ENCODE data around the gene SENP8.
"Not testable (repeated sequence)": the region's sequence is repeated elsewhere in the genome, so short reads cannot be mapped to it uniquely, and the experiment has no call there.

Gene SENP8

DNA sequence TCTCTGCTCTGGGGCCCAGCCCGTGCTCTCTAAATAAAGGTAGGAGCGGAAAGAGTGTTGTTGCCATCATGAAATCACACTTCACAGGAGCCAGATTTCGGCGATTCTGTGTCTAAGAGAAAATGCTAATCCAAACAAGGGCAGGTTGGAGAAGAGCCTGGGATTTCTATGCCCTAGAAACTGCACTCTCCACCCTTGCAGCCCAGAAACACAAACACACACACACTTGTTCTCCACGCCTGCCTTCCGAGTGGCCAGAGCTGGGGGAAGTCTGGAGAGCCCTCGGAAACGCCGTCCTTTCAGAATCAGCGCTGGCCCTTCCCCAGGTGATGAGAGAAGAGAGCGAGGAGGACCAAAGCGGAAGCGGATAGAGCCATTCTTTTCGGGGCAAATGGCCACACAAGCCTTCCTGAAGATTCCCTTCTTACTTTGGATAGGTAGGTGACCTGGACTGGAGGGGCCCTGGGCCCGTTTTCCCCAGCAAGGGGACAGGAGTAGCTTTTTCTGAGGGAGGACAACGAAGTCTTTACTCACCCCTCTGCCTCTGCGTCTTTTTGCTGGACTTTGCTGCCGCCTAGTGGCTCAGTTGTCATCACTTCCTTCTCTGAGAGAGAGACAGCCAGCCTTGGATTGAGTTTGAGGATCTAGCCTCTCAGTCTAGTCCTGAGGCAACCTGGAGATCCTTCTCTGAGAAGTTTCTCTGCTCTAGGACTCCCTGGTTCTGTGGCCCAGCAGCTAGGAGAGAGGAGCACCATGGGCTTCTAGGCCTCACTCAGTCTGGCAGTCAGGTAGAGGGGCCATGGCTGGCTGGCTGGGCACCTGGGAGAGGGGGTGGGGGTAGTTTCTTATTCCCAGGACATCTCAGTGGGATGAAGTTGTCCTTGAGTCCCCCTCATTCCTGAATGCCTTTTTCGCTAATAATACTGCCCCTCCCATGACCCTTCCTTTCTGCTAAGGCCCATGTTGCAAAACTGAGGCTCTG, 37.7 kb downstream of the SENP8 start:
- DNase-seq, result peak; percentile 83 to 87

DNA sequence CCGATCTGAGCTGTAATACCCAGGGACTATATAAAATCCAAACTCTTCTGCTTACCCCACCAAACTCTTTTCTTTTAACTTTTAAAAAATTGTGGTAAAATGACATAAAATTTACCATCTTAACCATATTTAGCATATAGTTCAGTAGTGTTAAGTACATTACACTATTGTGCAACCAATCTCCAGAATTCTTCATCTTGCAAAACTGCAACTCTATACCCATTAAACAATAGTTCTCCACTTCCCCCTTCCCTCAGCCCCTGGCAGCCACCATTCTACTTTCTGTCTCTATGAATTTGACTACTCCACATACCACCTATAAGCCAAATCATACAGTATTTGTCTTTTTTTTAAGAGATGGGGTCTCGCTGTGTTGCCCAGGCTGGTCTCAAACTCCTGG, 38.7 kb downstream of the SENP8 start:
- no peak for DNase-seq

DNA sequence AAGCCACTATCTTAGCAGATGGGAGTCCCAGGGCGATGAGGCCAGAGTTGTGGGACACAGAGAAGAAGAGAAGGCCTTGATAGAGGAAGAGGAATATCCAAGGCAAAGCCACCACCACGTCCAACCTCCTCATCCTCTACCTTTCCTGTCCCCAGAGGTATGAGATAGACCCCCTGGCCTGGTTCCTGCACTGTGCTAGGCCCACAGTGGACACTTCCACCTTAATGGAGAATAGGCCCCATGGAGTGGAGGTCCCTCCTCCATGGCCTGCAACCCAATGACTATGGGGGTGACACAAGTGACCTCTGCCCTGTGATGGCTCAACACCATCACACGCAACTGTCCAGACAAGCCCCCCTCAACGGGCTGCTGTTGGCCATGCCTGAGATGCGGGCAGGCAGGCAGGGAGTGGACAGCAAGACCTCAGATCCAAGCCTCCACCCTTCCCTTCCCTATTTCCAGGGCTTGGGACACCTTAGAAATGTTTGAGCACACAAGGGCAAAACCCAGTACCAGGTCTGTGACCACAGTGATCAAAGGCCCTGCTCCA, 42.6 kb downstream of the SENP8 start:
- DNase-seq, result no peak

DNA sequence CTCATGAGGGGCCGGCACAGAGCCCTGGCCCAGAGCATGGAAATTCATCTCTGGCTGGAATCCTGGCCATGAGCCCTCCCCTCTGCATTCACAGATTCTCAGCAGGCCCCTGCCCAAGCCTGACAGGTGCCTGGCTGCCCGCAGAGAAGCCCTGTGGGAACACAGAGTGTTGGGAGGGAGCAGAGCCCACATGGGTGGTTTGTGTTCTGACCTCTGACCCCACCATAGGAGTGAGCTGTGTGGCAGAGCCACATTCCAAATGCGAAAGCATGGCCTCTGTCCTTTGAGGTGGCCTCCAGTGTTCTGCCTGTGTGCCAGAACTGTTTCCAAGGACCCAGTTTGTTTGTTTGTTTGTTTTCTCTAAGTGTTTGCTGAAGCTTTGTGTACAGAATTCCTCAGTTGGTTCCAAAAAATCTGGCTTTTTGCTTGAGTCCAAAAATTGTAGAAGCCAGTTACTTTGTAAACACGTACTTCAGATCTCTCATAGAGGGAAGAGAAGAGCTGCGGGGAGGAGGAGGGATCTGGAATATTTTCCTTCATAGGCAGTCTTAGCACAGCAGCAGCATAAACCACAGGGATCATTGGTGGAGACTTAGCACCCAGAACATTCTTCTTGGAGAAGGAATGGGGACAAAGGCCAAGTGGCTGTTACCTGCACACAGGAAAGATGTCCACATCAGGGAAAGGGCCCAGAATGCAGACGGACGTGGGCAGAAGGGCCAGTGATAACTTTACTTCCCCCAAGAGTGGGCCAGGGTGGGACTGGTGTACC, 43.3 kb downstream of the SENP8 start:
- no peak for DNase-seq

DNA sequence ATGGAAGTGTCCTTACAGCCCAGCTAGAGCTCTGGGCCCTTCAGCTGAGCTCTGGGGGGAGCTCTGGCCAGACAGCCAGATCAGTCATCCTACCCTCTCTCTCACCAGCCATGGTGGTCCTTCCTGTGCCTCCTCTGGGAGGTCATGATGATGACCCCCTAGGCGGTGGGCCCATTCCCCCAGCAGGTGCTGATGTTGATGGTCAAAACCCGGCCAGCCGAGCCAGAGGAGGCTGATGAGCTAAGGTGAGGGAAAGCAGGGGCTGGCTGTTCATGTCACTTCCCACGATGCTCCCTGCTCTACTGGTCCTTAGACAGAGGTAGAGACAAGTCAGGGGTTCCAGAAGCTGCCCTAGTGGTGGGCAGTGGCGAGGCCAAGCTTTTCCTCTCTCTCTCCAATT, 44.4 kb downstream of the SENP8 start:
- DNase-seq, result no peak

DNA sequence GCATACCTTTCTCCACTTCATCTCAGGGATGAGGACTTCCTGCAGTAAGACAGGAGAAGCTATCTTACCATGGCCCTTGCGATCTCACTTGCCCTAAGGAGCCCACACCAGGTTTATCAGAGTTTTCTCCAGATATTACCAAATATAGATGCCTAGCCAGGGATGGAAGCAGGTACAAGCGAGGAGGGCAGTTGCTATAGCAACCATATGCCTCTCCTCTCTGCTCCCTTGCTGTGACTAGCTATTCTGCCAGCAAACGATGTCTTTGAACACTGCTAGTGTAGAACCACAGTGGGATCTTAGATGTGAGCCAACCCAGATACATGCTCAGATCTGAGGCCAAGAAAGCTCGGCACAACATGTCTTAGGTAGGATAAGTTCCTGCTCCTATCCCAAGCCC, 45.5 kb downstream of the SENP8 start:
- no peak for DNase-seq

DNA sequence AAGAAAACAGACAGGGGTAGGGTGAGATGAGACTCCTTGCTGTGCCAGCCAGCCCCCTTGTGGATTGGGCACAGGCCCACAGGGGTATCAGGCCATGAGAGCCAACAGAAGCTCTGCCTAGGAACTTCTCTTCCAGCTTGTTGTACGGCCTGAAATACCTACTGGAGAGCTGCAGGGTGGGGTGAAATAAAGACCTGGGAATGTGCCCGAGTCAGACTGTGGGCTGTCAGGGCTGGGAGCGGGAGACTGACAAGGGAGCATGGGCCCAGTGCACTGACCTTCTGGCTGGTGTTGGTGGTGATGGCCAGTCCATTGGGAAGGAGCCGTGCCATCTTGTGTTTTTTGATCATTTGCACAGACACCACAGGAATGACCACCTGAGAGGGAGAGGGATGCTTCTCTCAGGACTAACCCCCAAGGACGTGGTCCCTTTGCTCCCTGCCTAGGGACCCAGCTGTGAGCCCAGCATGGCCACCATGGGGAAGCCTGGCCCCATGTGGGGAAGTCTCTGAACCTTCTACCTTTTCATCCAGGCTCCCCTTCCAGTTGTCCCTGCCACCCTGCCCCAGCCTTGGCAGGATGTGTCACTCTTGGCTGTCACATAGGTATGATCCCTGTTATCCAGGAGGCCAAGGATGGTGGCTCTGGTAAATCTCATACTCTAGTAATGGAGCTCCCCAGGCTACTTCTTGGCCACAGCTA, 48.7 kb downstream of the SENP8 start:
- no peak for DNase-seq

DNA sequence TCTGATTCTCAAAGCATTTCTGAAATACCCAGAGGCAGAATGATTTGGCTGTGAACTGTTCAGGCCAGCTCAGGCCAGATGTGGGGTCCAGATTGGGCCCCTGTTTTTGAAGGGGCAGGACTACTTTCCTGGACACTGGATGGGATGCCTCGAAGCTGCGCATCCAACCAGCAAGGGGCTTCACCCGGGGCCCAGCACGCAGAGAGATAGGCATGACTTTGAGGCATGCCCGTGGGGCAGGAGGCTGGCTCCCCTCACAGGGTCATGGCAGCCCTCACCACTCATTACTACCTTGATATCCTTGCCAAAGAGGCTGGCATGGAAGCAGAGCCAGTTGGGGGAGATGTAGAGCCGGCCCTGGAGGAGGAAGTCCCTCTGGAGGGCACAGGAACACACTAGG, 49.2 kb downstream of the SENP8 start:
- DNase-seq, result no peak

DNA sequence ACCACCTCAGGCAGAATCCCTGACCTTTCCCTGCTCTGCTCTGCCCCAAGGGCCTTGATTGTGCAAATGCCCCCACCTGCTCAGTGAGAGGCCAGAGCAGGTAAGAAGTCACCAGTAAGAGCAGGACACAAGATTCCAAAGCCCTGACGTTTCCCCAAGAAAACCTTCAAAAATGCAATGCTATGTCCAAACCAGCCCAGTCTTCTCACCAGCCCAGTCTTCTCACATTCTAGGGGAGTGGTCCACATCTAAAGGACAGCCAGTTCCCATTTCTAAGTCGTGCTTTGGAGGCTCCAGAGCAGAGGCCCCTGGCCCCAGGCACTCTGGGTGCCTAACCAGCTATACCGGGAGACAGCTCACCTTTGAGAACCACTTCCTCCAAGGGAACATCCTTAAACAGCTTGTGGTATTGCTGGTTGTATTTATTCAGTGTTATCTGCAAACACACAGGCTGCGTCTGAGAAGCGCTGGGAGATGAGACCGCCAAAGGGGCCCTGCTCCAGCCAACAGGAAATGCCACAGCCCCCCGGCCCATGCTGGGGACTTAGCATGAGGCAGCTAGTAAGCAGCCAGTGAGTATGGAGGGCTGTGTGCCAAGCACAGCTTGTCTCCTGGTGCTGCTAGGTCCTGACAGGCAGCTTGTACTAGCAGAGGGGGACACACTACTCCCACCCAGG, 50.1 kb downstream of the SENP8 start:
- DNase-seq, result no peak

DNA sequence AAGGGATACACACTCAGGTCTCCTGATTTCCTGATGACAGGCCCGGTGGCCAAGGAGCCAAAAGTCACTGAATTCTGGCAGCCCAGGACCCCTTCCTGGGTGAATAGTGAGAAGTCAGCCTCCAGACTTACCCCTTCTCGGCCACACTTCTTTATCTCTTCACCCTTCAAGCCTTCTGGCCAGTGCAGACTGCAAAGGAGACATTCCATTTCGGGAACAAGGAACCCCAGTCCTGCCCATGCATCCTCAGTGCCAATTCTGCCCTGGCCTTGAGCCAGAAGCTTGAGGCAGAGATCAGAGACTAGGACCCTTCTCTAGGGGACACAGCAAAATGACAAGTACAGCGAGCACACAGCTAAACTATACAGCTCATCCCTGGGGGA, 50.6 kb downstream of the SENP8 start:
- no peak for DNase-seq

DNA sequence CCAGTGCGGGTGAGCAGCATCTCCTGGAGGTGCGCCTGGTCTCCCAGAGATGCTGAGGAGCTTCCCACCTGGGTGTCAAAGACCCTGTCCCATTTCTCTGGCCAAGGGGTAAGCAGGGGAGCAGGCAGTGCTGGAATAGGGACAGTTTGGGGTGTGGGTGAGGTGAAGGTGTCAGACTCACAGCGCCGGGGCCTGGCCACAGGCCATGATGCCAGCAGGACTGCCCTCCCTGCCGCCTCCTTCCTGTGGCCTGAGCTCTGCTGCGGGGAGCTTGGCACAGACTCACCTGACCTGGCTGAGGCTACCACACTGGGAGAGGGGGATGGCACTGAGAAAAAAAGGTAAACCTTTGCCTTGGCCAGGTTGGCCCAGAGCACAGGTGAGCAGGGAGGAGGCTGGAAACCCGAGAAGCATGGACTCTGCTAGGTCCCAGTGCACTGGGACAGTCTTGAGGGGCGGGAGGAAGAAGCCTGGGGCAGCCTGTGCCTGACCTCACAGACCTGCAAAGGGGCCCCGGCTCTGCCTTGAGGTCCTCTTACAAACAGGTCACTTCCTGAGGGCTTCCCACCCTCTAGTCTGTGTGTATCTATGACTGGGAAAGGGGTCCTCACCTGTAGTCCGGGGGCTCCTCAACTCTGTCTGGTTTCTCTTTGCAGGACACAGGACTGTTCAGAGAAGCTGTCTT, 51.2 kb downstream of the SENP8 start:
- no peak for DNase-seq

DNA sequence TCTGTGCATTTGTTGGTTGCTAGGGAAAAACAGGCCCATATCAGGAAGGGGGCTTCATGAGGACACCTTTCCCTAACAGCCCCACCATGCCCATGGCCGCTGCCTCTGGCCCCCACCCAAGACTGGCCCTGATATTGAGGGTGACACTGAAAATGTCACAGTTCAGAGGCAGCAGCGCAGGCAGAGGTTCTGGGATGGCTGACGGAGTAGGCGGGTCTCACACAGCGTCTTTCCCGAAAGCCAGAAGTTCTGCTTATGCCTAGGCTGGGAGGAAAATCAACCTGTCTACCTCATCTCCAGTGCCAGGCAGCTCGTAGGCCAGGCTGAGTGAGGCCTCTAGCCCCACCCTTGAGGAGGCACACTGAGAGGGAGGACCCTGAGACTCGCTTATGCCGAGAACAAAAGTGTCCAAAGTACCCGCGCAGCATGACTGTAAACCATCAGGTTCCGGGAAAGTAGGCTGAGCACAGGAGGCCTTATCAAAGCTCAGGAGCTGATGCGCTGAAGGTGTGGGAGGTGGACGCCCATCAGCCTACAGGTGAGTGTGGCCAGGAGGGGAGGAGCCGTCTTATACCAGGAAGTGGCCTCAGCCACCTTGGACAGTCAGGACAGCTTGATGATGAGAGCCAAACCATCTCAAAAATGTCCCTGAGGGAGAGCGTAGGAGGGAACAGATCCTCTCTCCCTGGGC, 51.9 kb downstream of the SENP8 start:
- DNase-seq, result no peak

DNA sequence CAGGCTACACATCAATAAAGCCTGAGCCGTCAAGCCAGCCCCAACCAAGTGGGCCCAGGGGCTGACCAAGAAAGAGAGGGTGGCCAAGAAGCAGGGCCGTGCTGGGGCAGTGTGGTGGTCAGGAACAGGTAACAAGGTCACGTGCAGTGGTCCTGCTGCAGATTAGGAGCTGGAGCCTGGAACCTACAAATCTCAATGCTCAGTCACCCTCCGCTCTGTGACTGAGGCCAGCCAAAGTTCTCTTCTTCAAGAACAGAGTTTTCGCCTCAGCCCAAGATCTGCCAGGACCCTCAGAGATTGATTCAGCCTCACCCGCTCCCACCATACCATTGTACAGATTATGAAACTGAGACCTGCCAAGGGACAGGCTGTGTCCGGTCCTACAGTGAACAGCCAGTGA, 52.5 kb downstream of the SENP8 start:
- DNase-seq, result no peak

DNA sequence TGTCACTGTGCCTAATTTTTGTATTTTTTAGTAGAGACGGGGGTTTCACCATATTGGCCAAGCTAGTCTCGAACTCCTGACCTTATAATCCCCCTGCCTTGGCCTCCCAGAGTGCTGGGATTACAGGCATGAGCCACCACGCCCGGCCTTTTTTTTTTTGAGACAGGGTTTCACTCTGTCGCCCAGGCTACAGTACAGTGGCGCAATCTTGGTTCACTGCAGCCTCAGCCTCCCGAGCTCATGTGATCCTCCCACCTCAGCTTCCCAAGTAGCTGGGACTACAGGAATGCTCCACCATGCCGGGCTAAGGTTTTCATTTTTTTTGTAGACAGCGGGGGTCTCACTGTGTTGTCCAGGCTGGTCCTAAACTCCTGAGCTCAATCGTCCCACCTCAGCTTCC, 53.8 kb downstream of the SENP8 start:
- DNase-seq, result not testable (repeated sequence)

DNA sequence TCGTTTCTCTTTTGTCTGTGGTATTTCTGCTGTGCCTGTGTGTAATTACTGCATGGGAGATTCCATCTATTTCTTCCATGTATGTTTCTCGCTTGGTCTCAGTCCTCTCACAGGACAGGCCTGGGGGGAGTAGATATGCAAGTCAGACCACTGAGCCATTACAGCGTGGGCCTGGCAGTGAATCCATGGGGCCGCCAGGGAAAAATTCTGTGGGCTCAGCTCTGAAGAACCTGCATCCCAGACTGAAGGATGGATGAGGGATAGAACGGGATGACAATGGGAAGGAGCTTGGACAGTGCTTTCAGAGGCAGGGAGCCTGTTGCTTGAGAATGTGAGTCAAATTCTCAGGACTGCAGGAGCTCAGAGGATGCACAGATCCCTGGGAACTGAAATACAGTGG, 54.6 kb downstream of the SENP8 start:
- DNase-seq, result no peak

DNA sequence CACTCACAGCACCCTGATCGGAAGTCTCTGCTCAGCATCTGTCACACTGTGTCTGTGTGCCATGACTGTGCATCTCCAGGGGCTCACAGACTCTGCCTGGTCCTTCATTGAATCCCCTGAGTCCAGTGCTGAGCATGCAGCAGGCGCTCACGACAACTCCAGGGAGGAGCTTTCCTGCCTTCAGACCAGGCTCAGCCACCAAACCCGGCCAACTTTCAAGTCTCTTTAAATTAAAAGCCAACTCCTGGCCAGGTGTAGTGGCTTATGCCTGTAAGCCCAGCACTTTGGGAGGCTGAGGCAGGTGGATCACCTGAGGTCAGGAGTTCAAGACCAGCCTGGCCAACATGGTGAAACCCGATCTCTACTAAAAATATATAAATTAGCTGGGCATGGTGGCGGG, 55.2 kb downstream of the SENP8 start:
- no peak for DNase-seq

DNA sequence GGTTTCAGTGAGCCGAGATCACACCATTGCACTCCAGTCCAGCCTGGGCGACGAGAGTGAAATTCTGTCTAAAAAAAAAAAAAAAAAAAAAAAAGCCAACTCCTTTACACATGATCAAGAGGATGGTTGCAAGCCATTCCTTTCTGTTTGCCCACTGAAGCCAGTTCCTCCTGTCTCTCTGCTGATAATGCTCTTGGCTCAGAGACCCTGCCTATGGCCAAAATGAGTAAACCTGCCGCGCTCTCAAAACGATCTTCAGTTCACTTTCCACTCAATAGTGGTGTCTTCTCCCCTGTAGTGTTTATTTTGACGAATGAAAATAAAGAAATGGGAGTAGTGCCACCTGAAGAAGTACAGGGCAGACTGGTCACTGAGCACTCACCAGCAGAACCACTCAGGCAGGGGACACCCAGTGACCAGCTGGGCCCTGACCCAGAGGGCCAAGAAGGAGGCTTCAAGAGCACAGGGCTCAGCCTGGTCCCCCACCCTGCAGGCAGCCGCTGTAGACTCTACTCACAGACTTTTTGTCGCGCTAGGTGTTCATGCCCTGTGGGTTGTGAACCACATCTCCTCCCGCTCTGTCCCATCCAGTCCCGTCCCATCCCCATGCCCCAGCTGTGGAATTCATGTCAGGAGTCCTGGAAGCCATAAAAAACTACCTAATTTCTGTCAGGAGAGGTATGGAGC, 55.8 kb downstream of the SENP8 start:
- no peak for DNase-seq

DNA sequence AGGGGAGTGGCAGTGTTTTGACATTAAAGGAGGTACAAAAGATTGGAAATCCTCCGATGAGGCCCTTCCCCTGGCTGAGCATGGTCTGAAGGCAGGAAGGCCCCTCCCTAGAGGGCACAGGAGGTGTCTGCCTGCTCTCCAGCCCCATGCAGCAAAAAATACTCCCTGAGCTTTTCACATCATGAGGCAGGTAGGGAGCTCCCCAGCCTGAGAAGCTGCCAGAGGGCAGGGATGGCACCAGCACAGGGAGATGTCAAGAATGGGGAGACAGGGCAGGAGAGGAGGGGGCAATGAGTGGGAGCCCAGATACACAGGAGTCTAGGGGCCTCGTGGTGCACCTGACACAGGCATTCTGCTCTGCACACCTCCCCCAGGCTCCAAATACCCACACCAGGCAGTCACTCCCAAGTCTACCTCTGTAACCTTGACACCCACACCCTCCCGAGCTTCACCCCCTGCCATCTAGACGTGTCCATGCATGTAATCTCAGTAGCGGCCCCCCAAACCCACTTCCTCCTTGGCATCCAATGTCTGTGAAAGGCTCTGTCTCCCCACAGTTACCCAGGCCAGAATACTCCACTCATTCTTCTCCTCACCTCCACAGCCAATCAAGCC, 56.5 kb downstream of the SENP8 start:
- DNase-seq, result no peak

DNA sequence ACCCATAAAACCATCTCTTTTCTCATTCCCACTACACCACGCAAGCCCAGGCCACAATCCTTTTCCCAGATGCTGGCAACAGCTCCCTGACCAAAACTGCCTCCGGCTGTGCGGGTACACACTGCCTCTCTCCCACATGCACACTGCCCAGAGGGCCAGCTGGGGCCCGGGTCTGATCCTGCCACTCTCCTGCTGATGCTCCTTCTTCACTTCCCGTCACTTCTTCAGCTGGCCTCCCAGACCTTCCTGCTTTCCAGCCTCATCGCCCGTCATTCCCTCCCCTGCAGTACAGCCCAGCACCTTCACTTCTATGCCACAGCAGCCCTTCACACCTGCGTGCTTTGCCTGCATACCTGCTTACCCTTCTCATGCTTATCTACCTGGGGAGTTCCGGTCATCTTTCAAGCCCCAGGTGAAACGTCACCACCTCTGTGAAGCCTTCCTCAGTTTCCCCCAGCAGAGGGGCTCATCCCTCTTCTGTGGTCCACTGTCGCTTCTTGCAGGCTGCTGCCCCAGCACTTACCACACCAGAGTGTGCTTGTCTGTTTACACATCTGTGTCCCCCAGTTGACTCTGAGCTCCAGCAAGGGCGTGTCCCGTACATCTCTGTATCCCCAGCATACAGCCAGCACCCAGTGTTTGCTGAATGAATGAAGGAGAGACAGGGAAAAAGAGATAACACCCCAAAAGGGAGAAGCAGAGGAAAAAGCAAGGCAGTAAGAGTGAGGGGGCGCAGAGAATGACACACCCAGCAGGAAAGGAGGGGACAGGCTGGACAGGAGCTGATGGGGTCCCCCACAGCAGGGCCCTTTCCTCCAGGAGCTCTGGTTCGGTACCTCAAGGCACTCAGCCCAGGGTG, 57.2 kb downstream of the SENP8 start:
- DNase-seq, result no peak

Data from stimulated activated CD4-positive, alpha-beta T cell treated with anti-CD3 and anti-CD28 coated beads, Interleukin-2, amount 100 ng/mL, for 48 hours (primary cell).